Dendritic cell treated with granulocyte-macrophage colony-stimulating factor and Interleukin-4, amounts not matched to agents 40 ng/mL and 50 ng/mL, for 4 days (primary cell): ENCODE results near the gene ZBTB46.

Experiments used
- H3K27ac Mint-ChIP-seq: one replicate; pipeline ENCODE4 v1.8.0; 2022; ENCODE audit warnings: mild to moderate bottlenecking, mixed read lengths
- H3K27me3 Mint-ChIP-seq: one replicate; pipeline ENCODE4 v1.8.0; 2022; ENCODE audit warnings: mild to moderate bottlenecking, mixed read lengths
- H3K36me3 Mint-ChIP-seq: one replicate; pipeline ENCODE4 v1.8.0; 2022; ENCODE audit warnings: low read depth, mixed read lengths
- H3K4me1 Mint-ChIP-seq: one replicate; pipeline ENCODE4 v1.8.0; 2022; ENCODE audit warnings: low read depth, mixed read lengths
- H3K4me3 Mint-ChIP-seq: one replicate; pipeline ENCODE4 v1.8.0; 2022; ENCODE audit warnings: mild to moderate bottlenecking, moderate library complexity, mixed read lengths
- H3K9me3 Mint-ChIP-seq: one replicate; pipeline ENCODE4 v1.8.0; 2022; ENCODE audit warnings: mixed read lengths
- intact Hi-C: fragments of 100-400 bp; cut with micrococcal nuclease; formaldehyde crosslinking; loops from one replicate; pipeline ENCODE4 v1.15.0; 2022

Gene ZBTB46

GRCh38 chr20:63772781-63773518 is 58.1 kb downstream of the ZBTB46 start:
- intact Hi-C loops = no loop called here
- Mint-ChIP-seq H3K4me1 (peaks cover 16% of the 10 kb centered on the region), H3K27me3 (peaks cover 11% of the 10 kb centered on the region), H3K4me3 (no peak overlapping the region), H3K27ac (no peak overlapping the region), H3K9me3 (no peaks in the 10 kb centered on the region), H3K36me3 (peaks cover 88% of the 10 kb centered on the region)

GRCh38 chr20:63771046-63771707 is 59.9 kb downstream of the ZBTB46 start:
- Mint-ChIP-seq H3K27me3 (peaks cover 11% of the 10 kb centered on the region), H3K4me1 (peaks cover 16% of the 10 kb centered on the region), H3K9me3 (no peaks in the 10 kb centered on the region), H3K27ac (no peak overlapping the region), H3K36me3 (peaks cover 88% of the 10 kb centered on the region), H3K4me3 (no peak overlapping the region)
- intact Hi-C loops = no loop called here

GRCh38 chr20:63769891-63770474 is 61.1 kb downstream of the ZBTB46 start:
- Mint-ChIP-seq H3K36me3 (peaks cover 88% of the 10 kb centered on the region), H3K4me3 (no peak overlapping the region), H3K9me3 (no peaks in the 10 kb centered on the region), H3K27me3 (peaks cover 5% of the 10 kb centered on the region), H3K27ac (no peak overlapping the region), H3K4me1 (peaks cover 8% of the 10 kb centered on the region)
- intact Hi-C loops = no loop called here

- H3K36me3 Mint-ChIP-seq = peaks cover 90% of the 10 kb centered on the region
- H3K9me3 Mint-ChIP-seq = no peaks in the 10 kb centered on the region
- peaks cover 1% of the 10 kb centered on the region for H3K27me3 Mint-ChIP-seq
- H3K27ac Mint-ChIP-seq = no peak overlapping the region
- intact Hi-C loops = no loop called here
- no peak overlapping the region for H3K4me3 Mint-ChIP-seq
- H3K4me1 Mint-ChIP-seq = no peaks in the 10 kb centered on the region
Measured at GRCh38 chr20:63768591-63769515, 62.2 kb downstream of the ZBTB46 start.

GRCh38 chr20:63767886-63768285 is 63.2 kb downstream of the ZBTB46 start:
- H3K36me3 Mint-ChIP-seq = peaks cover 92% of the 10 kb centered on the region
- no peak overlapping the region for H3K4me3 Mint-ChIP-seq
- peaks cover 1% of the 10 kb centered on the region for H3K27me3 Mint-ChIP-seq
- intact Hi-C loops = no loop called here
- no peaks in the 10 kb centered on the region for H3K9me3 Mint-ChIP-seq
- H3K4me1 Mint-ChIP-seq = no peaks in the 10 kb centered on the region
- no peak overlapping the region for H3K27ac Mint-ChIP-seq

GRCh38 chr20:63767456-63767855 is 63.6 kb downstream of the ZBTB46 start:
- peaks cover 96% of the 10 kb centered on the region for H3K36me3 Mint-ChIP-seq
- no peak overlapping the region for H3K27ac Mint-ChIP-seq
- no peaks in the 10 kb centered on the region for H3K9me3 Mint-ChIP-seq
- intact Hi-C loops = no loop called here
- H3K4me3 Mint-ChIP-seq = no peak overlapping the region
- no peaks in the 10 kb centered on the region for H3K4me1 Mint-ChIP-seq
- H3K27me3 Mint-ChIP-seq = peaks cover 1% of the 10 kb centered on the region

- Mint-ChIP-seq H3K27me3 (peaks cover 1% of the 10 kb centered on the region), H3K36me3 (peaks cover 100% of the 10 kb centered on the region), H3K4me3 (no peak overlapping the region), H3K27ac (no peak overlapping the region), H3K9me3 (no peaks in the 10 kb centered on the region), H3K4me1 (no peaks in the 10 kb centered on the region)
- intact Hi-C loops = no loop called here
Measured at GRCh38 chr20:63766695-63767426, 64.2 kb downstream of the ZBTB46 start.

GRCh38 chr20:63765902-63766301 is 65.2 kb downstream of the ZBTB46 start:
- peaks cover 100% of the 10 kb centered on the region for H3K36me3 Mint-ChIP-seq

GRCh38 chr20:63765082-63765873 is 65.8 kb downstream of the ZBTB46 start:
- Mint-ChIP-seq H3K9me3 (no peaks in the 10 kb centered on the region), H3K4me1 (no peaks in the 10 kb centered on the region), H3K36me3 (peaks cover 100% of the 10 kb centered on the region), H3K4me3 (no peak overlapping the region), H3K27me3 (peaks cover 2% of the 10 kb centered on the region), H3K27ac (no peak overlapping the region)
- intact Hi-C loops = no loop called here

More at GRCh38 chr20:63765902-63766301, 65.2 kb downstream of the ZBTB46 start:
- intact Hi-C loops = no loop called here
- Mint-ChIP-seq H3K9me3 (no peaks in the 10 kb centered on the region), H3K4me3 (no peak overlapping the region), H3K27ac (no peak overlapping the region), H3K4me1 (no peaks in the 10 kb centered on the region), H3K27me3 (peaks cover 1% of the 10 kb centered on the region)

GRCh38 chr20:63759377-63759901 is 71.6 kb downstream of the ZBTB46 start:
- no peak overlapping the region for H3K4me3 Mint-ChIP-seq
- no peak overlapping the region for H3K27ac Mint-ChIP-seq
- H3K4me1 Mint-ChIP-seq = no peaks in the 10 kb centered on the region
- intact Hi-C loops = no loop called here
- H3K9me3 Mint-ChIP-seq = no peaks in the 10 kb centered on the region
- H3K27me3 Mint-ChIP-seq = peaks cover 2% of the 10 kb centered on the region
- peaks cover 87% of the 10 kb centered on the region for H3K36me3 Mint-ChIP-seq

- Mint-ChIP-seq H3K4me3 (no peak overlapping the region), H3K27ac (no peak overlapping the region), H3K4me1 (no peaks in the 10 kb centered on the region), H3K27me3 (peaks cover 2% of the 10 kb centered on the region), H3K36me3 (peaks cover 87% of the 10 kb centered on the region), H3K9me3 (no peaks in the 10 kb centered on the region)
- intact Hi-C loops = no loop called here
Measured at GRCh38 chr20:63758152-63758551, 72.9 kb downstream of the ZBTB46 start.

- Mint-ChIP-seq H3K4me1 (peaks cover 5% of the 10 kb centered on the region), H3K27ac (no peak overlapping the region), H3K9me3 (no peaks in the 10 kb centered on the region)
Measured at GRCh38 chr20:63756648-63756991, 74.4 kb downstream of the ZBTB46 start.

More at GRCh38 chr20:63756648-63756991, 74.4 kb downstream of the ZBTB46 start:
- intact Hi-C loops = no loop called here
- Mint-ChIP-seq H3K27me3 (peaks cover 5% of the 10 kb centered on the region), H3K36me3 (peaks cover 87% of the 10 kb centered on the region), H3K4me3 (no peak overlapping the region)
